ENCODE data around the gene GALNT17. TPM values are rescaled to one million over a fixed set of nuclear protein-coding genes. Genes with fewer than 3 reads are reported as not detected.

Gene GALNT17
- total RNA-seq, 2 donors from 2014 or later = 0.82 to 4.0 TPM

DNA sequence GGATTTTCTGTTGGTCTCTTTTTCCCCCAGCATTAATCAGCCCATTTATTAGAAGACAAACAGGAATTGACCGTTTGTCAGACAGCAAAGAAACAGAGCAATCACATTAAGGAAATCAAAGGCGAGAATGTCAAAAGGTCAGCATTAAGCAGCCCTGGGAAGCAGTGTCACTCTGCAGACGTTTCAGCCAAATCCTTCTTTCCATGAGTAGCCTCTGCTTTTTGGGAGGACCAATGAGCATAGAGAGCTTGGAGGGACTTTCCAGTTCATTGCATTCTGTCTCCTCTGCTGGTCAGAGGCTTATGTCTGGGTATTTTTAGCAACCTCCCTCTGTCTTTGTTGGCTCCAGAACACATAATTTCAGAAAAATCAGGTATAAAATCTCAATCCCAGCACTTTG is 481.4 kb downstream of the GALNT17 start:
- Histone ChIP-seq H3K27me3 (no peaks in the 10 kb centered on the region), H3K36me3 (no peaks in the 10 kb centered on the region), H3K4me3 (no peak overlapping the region), H3K9me3 (no peaks in the 10 kb centered on the region), H3K4me1 (peaks cover 0 to 11% of the 10 kb centered on the region in 2 donors), H3K27ac (no peak overlapping the region)
- DNase-seq (ENCODE audit: low spot score) = no peak
- TF ChIP-seq, protein P1, sequence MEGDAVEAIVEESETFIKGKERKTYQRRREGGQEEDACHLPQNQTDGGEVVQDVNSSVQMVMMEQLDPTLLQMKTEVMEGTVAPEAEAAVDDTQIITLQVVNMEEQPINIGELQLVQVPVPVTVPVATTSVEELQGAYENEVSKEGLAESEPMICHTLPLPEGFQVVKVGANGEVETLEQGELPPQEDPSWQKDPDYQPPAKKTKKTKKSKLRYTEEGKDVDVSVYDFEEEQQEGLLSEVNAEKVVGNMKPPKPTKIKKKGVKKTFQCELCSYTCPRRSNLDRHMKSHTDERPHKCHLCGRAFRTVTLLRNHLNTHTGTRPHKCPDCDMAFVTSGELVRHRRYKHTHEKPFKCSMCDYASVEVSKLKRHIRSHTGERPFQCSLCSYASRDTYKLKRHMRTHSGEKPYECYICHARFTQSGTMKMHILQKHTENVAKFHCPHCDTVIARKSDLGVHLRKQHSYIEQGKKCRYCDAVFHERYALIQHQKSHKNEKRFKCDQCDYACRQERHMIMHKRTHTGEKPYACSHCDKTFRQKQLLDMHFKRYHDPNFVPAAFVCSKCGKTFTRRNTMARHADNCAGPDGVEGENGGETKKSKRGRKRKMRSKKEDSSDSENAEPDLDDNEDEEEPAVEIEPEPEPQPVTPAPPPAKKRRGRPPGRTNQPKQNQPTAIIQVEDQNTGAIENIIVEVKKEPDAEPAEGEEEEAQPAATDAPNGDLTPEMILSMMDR (IDR thresholded peaks at IDR 0.05) = no peak

DNA sequence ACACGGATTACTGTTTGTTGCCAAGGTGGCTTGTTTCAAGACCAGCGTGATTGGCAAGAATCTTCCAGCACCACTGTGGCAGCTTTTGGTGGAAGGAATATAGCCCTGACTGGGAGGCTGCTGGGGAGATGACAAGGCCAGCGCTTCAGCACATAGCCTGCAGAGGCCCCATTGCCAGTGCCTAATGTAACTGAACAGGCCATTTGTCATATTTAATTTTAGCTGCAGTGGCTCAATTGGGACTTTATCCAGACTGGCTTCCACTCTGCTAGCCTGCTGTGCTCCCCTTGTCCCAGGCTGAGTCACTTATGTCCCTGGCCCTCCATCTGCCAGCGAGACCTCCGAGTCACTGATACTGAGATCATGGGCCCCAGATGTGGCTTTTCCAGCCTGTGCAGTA is 483.1 kb downstream of the GALNT17 start:
- Histone ChIP-seq H3K4me3 (no peak overlapping the region), H3K27me3 (no peaks in the 10 kb centered on the region), H3K27ac (no peak overlapping the region), H3K4me1 (peaks cover 0 to 11% of the 10 kb centered on the region in 2 donors), H3K36me3 (no peaks in the 10 kb centered on the region), H3K9me3 (no peaks in the 10 kb centered on the region)
- TF ChIP-seq, protein P1 (IDR thresholded peaks at IDR 0.05) = no peak
- DNase-seq (ENCODE audit: low spot score) = no peak

DNA sequence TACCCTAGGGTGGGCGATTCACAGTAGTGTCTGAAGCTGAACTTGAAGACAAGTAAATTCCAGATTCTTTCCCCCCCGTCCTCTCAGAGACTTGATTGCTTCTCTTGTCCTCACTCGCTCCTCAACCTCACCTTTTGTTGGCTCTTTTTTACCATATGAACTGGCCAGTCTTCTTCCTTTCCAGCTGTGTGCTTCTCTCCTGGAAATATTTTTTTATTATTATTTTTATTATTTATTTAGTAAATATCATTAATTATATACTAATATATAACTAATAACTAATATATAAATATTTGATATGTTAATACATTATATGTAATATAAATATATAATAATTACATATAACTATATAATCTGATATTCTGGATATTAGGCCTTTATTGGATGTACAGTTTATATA is 484.3 kb downstream of the GALNT17 start:
- Histone ChIP-seq H3K36me3 (no peaks in the 10 kb centered on the region), H3K27ac (no peak overlapping the region), H3K4me1 (peaks cover 0 to 11% of the 10 kb centered on the region in 2 donors), H3K9me3 (no peaks in the 10 kb centered on the region), H3K4me3 (no peak overlapping the region), H3K27me3 (no peaks in the 10 kb centered on the region)
- TF ChIP-seq, protein P1 (IDR thresholded peaks at IDR 0.05) = no peak
- DNase-seq (ENCODE audit: low spot score) = no peak

DNA sequence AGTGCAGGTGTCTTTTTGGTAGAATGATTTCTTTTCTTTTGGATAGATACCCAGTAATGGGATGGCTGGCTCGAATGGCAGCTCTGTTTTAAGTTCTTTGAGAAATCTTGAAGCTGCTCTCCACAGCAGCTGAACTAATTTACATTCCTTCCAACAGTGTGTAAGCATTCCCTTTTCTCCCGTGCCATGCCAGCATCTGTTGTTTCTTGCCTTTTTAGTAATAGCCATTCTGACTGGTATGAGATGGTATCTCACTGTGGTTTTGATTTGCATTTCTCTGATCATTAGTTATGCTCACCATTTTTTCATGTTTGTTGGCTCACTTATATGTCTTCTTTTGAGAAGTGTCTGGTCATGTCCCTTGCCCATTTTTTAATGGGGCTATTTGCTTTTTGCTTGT is 486.3 kb downstream of the GALNT17 start:
- Histone ChIP-seq H3K27ac (no peak overlapping the region), H3K4me3 (no peak overlapping the region), H3K9me3 (no peaks in the 10 kb centered on the region), H3K27me3 (no peaks in the 10 kb centered on the region), H3K36me3 (no peaks in the 10 kb centered on the region), H3K4me1 (peaks cover 0 to 3% of the 10 kb centered on the region in 2 donors)
- DNase-seq (ENCODE audit: low spot score) = no peak
- TF ChIP-seq, protein P1 (IDR thresholded peaks at IDR 0.05) = no peak

DNA sequence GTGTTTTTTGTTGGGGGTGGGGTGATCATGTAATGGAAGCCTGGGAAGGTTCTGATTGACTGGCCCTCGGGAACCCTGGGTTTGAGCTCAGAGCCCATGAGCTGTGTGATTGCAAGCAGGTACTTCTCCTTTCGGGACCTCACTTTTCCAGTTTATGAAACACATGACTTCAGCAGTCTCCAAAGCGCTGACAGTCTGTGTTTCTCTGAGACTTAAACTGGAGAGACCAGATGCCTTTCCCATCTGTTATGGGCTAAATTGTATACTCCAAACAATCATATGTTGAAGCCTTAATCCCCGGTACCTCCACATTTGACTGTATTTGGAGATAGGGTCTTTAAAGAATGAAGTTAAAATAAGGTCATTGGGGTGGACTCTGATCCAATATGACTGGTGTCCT is 493.6 kb downstream of the GALNT17 start:
- Histone ChIP-seq H3K4me3 (no peak overlapping the region), H3K9me3 (no peaks in the 10 kb centered on the region), H3K4me1 (no peaks in the 10 kb centered on the region), H3K27ac (no peak overlapping the region), H3K36me3 (no peaks in the 10 kb centered on the region), H3K27me3 (no peaks in the 10 kb centered on the region)
- no peak for DNase-seq (ENCODE audit: low spot score)
- TF ChIP-seq, protein P1 (IDR thresholded peaks at IDR 0.05) = no peak

DNA sequence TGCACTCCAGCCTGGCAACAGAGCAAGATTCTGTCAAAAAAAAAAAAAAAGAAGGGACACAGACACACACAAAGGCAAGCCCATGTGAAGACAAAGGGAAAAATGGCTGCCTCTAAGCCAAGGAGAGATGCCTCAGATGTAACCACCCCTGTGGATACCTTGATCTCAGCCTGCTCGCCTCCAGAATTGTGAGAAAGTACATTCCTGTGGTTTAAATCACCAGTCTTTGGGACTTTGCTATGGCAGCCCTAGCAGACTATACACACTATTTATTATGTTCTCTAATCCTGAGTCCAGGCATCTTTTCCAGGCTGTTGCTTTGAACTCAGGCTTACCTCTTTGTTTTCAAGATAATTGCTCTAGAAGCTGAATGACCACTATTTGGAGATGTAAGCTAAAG is 494.3 kb downstream of the GALNT17 start:
- no peaks in the 10 kb centered on the region for H3K36me3 ChIP-seq
- TF ChIP-seq, protein P1 (IDR thresholded peaks at IDR 0.05) = no peak
- no peaks in the 10 kb centered on the region for H3K9me3 ChIP-seq
- no peak overlapping the region for H3K27ac ChIP-seq
- DNase-seq (ENCODE audit: low spot score) = no peak
- no peaks in the 10 kb centered on the region for H3K4me1 ChIP-seq
- H3K4me3 ChIP-seq = no peak overlapping the region
- no peaks in the 10 kb centered on the region for H3K27me3 ChIP-seq
